AG09309 (cell line): ENCODE measurements around the gene EEPD1.

Source experiments
- DNase-seq: peaks from one replicate; pipeline ENCODE4 v3.0.0-alpha.2; 2010; ENCODE audit warnings: low read depth
- H3K4me3 ChIP-seq: 2 replicates; pipeline ENCODE4 v1.5.1; 2011; ENCODE audit warnings: mild to moderate bottlenecking, low read depth, low read length, moderate library complexity; ENCODE audit not compliant: control insufficient read depth
- TF ChIP-seq, protein P1 (sequence below): IDR thresholded peaks from 2 replicates; pipeline ENCODE4 v1.5.1; 2011; ENCODE audit warnings: mild to moderate bottlenecking, low read depth, low read length, inconsistent platforms; ENCODE audit not compliant: insufficient read depth, control insufficient read depth; ENCODE audit errors: missing control alignments

Gene EEPD1

DNA sequence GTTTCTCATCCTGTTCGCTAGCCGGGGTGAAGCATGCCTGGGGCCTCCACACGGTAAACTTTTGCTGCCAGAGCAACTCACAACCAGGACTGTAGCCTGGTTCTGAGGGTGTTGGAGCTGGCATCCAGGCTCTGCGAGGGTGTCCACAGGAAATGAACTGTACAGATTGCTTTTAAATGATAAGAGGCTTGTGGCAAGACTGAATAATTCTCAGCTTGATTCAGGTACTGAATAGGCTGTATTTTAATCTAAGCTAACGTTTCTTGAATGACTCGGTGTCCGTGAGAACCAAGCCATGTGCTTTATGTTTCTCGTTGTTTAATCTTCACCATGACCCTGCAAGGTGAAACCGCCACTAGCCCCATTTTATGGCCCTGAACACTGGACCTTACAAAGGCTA is 49.3 kb downstream of the EEPD1 start:
- no peak for DNase-seq

DNA sequence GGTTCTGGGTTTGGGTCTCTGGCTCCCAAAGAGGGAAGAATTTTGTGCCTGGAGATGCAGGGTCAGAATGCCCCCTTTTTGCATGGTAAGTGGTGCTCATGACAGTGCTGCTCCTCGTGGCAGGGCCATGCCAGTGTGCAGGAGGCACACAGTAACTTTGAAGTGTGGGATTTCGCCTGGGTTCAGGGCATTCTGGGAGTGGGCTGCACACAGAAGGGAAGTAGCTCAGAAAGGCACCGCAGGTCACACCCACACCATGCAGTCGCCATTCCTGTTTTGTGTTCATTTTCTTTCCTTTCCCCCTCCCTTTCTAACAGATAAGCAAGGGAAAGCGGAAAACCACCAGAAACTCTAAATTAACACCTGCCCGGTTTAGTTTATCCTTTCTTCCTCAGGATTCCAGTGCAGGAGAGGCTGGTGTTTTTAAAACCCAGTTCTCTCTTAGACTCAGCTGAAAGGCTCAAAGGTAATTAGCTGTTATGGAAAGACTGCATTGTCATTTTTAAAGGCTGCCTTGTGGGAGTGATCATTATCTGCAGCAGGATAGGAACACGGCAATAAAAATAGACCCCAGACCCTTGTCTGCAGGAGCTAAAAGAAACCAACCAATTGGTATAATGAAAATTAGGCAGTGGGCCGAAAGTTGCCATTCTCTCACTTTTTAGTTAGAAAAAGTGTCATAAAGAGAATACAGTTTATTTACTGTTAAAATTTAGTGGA is 50.2 kb downstream of the EEPD1 start:
- no peak overlapping the region for H3K4me3 ChIP-seq
- DNase-seq = no peak
- TF ChIP-seq, protein P1, sequence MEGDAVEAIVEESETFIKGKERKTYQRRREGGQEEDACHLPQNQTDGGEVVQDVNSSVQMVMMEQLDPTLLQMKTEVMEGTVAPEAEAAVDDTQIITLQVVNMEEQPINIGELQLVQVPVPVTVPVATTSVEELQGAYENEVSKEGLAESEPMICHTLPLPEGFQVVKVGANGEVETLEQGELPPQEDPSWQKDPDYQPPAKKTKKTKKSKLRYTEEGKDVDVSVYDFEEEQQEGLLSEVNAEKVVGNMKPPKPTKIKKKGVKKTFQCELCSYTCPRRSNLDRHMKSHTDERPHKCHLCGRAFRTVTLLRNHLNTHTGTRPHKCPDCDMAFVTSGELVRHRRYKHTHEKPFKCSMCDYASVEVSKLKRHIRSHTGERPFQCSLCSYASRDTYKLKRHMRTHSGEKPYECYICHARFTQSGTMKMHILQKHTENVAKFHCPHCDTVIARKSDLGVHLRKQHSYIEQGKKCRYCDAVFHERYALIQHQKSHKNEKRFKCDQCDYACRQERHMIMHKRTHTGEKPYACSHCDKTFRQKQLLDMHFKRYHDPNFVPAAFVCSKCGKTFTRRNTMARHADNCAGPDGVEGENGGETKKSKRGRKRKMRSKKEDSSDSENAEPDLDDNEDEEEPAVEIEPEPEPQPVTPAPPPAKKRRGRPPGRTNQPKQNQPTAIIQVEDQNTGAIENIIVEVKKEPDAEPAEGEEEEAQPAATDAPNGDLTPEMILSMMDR = no peak

More for the DNA sequence above, 49.3 kb downstream of the EEPD1 start:
- TF ChIP-seq, protein P1 = no peak
- no peak overlapping the region for H3K4me3 ChIP-seq

DNA sequence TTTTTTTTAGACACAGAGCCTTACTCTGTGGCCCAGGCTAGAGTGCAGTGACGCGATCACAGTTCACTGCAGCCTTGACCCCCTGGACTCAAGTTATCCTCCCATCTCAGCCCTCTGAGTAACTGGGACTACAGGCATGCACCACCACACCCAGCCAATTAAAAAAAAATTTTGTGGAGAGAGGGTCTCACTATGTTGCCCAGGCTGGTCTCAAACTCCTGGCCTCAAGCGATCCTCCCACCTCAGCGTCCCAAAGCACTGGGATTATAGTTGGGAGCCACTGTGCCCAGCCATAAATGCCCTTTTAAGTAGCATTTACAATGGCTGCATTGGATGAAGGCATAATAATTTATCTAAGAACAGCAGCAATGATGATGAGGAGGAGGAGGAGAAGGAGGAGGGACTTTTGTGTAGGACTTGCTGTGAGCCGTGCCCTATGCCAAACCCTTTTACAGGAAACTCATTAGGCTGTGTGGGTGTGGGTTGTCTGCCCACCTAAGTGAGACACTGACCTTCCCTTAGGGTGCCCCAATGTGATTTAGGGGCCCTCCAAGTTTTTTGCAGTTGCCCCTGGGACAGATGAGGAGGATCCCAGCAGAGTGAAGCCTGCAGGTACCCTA is 51.1 kb downstream of the EEPD1 start:
- H3K4me3 ChIP-seq = no peak overlapping the region
- no peak for DNase-seq
- TF ChIP-seq, protein P1 = no peak

DNA sequence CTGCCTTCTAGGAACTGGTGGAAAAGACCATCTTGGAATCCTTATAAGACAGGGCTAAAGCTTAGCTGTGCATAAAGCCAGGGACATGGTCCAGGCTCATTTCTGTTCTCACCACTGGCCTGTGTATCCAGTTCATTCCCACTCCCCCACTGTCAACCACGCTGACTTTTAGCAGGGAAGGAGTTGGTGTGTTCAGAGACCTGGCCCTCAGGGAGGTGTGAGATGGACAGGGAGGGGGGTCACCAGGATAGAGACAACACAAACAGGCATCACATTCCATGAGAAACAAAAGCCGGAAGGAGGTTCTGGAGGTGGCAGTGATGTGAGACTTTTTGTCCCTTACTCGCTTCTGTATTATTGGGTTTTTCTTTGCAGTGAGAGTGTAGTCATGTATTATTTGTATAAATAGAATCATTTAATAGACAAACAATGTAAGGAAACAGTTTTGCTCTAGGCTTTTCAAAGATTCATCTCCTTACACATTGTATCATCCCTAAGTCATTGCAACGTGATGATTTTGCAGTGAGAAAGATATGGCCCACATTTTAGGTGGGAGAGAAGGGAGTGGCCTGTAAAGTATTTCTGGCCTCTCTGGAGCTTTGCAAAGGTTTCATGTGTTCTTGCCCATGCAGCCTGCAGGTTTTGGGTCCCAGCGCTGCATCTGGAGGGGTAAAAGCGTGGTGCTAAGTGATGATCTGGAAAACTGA is 52.0 kb downstream of the EEPD1 start:
- TF ChIP-seq, protein P1 = no peak
- DNase-seq = no peak
- H3K4me3 ChIP-seq = no peak overlapping the region

DNA sequence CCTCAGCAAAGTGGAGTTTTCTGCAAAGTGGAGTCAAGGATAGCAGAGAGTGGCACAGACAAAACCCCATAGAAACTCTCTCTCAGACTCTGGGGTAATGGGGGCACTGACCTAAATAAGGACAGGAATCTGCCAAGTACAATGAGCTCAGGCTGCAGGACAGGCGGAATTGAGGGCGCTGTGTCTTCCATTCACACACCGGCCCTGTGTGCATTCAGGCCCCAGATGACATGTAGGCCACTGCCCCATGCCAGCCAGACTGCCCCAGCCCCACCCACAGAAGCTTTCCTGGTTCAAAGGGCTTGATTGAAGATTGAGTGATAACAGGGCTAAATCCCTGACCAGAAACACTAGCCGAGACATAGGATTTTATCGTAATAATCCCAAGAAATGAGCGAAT is 52.7 kb downstream of the EEPD1 start:
- TF ChIP-seq, protein P1 = no peak
- no peak for DNase-seq
- no peak overlapping the region for H3K4me3 ChIP-seq

DNA sequence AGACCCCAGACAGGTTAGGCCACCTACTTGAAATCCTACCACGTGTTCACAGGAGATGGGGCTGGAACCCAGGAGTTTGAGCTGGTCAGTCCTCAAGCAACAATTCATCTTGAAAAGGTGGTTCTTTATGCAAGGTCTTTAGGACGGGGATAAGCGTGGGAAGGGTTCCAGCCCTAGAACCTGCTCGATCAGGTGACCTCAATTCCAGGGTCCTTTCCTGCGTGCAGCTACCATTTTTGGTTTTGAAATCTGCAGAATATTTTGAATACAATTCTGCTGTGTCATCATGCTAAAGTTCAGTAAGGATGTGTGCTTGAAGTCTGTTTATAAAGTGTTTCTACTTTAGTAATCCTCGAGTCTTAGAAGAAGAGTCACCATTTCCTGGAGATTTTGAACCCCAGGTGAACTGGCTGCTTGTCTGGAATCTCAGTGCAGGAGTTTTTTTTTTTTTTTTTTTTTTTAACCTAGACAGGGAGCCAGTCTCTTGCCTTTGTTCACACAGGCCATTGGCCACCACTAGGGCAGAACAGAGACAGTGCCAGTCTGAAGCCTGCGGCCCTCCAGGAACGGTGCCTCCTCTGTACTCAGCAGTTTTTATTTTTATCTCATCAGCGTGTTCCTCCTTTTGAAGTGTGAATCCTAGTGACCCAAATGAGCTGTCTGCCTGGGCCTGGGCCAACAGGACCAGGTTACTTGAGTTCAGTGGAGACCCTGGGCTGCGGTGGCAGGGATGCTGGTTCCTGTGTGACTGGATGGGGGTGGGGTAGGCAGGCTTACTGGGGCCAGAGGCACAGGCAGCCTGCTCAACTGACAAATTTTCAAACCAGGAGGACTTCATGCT is 54.6 kb downstream of the EEPD1 start:
- DNase-seq = peak; percentile 32
- no peak overlapping the region for H3K4me3 ChIP-seq
- TF ChIP-seq, protein P1 = peak; percentile 13
